GM19455 (cell line): ENCODE measurements around the gene RAPH1.

Source experiments
- ATAC-seq: cut with Tn5 transposase; IDR thresholded peaks from one replicate; pipeline ENCODE4 v1.9.1; 2021; ENCODE audit not compliant: unreplicated experiment

The RAPH1 gene, protein sequence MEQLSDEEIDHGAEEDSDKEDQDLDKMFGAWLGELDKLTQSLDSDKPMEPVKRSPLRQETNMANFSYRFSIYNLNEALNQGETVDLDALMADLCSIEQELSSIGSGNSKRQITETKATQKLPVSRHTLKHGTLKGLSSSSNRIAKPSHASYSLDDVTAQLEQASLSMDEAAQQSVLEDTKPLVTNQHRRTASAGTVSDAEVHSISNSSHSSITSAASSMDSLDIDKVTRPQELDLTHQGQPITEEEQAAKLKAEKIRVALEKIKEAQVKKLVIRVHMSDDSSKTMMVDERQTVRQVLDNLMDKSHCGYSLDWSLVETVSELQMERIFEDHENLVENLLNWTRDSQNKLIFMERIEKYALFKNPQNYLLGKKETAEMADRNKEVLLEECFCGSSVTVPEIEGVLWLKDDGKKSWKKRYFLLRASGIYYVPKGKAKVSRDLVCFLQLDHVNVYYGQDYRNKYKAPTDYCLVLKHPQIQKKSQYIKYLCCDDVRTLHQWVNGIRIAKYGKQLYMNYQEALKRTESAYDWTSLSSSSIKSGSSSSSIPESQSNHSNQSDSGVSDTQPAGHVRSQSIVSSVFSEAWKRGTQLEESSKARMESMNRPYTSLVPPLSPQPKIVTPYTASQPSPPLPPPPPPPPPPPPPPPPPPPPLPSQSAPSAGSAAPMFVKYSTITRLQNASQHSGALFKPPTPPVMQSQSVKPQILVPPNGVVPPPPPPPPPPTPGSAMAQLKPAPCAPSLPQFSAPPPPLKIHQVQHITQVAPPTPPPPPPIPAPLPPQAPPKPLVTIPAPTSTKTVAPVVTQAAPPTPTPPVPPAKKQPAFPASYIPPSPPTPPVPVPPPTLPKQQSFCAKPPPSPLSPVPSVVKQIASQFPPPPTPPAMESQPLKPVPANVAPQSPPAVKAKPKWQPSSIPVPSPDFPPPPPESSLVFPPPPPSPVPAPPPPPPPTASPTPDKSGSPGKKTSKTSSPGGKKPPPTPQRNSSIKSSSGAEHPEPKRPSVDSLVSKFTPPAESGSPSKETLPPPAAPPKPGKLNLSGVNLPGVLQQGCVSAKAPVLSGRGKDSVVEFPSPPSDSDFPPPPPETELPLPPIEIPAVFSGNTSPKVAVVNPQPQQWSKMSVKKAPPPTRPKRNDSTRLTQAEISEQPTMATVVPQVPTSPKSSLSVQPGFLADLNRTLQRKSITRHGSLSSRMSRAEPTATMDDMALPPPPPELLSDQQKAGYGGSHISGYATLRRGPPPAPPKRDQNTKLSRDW

DNA sequence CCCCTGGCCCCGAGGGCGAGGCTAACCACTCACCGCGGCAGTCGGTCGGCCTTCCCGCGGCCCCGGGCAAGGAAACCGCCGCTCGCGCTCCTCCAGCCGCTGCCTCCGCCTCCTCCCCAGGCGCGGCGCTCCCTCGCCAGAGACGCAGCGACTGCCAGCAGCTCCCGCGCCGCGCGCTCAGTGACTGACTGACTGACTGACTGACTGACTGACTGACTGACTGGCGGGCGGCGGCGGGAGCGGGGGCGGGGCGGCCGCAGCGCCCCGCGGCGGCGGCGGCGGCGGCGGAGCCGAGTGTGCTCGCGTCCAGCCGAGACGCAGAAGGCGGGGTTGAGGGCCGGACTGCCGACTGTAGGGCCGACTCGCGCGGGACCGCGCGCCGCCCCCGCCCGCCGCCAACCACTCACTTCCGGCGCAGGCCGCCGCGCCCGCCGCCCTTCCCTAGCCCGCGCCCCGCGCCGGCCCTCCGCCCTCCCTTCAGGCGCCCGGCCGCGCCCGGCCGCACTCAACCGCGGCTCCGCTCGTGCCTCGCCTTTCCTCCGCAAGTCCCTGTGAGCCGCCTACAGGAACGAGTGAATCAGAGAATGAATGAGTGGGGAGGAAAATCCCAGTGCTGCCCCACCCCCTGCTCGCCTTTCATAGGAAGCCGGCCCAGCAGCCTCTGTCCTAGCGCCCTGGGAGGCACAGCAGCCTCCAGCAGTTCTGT is at the start of gene RAPH1:
Gene RAPH1 (minus strand): TSS at position 224 of the 706 bp plus-strand sequence. CDS start 39,948 bp downstream, outside the sequence.
- ATAC-seq = peak; percentile 69

- no peak for ATAC-seq
Observed at GRCh38 chr2:203584784-203585183, 49.7 kb upstream of the RAPH1 start.

GRCh38 chr2:203583701-203584100 is 48.6 kb upstream of the RAPH1 start:
- no peak for ATAC-seq

DNA sequence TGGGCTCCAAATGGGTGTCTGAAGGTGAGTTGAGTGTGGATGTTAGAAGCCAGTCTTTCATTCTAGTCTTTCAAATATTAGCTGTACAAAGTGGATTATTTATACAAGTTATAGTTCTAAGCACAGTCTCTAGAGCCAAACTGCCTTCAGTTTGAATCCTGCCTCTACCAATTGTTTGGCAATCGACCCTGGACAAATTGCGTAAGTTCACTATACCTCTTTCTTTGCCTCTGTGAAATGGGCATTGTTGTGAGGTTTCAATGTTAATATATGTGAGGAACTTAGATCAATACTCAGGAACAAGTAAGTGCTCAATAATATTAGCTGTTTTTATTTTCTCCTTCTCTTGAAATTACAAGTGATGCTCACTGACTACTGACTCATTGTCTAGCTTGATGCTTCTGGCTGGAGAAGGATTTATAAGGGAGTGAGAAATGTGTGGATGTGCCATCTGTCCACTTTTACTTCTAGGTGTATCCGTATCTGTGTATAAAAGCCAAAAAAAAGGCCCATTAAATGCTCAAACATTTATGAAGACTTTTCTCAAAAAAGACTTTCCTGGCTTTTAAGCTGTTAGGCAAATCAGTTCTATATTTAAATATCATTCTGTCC is 48.1 kb upstream of the RAPH1 start:
- no peak for ATAC-seq

- no peak for ATAC-seq
Observed at GRCh38 chr2:203582468-203582867, 47.4 kb upstream of the RAPH1 start.

DNA sequence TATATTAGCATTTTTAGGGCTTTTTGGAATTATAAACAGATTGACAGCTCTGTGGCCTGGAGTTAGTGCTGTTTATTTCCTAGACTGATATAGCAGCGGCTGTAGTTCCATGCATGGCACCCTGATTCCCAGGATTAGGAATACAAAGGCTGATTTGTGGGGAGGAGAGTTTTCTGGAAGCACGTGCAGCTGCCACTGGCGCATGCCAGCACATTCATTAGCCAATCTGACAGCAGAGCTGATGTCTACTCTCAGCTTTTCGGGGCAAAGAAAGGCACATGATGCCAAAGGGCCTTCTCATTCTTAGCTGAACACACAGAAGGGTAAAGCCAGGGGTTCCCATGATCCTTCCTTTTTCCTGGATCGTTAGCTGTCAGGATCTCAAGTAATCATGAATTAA is 45.7 kb upstream of the RAPH1 start:
- ATAC-seq = no peak

- no peak for ATAC-seq
Observed at GRCh38 chr2:203579730-203580129, 44.6 kb upstream of the RAPH1 start.

- peak; percentile 94 for ATAC-seq
Observed at GRCh38 chr2:203578759-203579643, 43.9 kb upstream of the RAPH1 start.

DNA sequence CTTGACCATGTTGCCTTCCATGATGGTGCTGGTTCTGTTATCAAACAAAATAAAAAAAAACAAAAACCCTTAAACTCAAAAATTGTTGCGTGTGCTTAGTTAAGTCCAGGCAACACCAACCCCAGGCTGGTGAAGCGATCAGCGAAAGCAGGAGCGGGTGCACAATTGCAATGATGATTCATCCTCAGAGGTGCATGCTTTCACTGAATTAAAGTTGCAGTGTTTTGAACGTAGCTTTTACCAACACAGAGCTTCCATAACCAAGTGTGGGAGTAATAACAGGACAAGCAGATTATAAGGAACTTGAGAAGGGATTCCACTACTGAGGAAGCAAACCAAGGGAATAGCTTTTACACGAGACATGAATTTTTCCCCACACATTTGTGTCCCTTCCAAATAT is 39.7 kb upstream of the RAPH1 start:
- no peak for ATAC-seq

DNA sequence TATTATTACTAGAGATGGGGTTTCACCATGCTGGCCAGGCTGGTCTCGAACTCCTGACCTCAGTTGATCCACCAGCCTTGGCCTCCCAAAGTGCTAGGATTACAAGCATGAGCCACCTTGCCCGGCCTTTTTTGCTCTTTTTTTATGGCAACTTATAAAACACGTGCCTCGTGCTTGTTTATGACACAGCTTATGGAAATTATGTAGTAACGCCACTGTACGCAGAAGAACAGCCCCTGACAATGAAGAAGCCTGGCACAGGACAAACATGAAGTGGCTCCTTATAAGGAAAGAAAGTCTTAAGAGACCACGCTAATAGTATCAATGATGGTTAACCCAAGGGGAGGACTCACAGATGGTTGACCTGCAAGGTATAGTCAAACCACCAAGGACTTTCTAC is 37.2 kb upstream of the RAPH1 start:
- ATAC-seq = no peak

GRCh38 chr2:203569677-203570316 is 34.7 kb upstream of the RAPH1 start:
- ATAC-seq = no peak

- no peak for ATAC-seq
Observed at GRCh38 chr2:203567691-203568090, 32.6 kb upstream of the RAPH1 start.

DNA sequence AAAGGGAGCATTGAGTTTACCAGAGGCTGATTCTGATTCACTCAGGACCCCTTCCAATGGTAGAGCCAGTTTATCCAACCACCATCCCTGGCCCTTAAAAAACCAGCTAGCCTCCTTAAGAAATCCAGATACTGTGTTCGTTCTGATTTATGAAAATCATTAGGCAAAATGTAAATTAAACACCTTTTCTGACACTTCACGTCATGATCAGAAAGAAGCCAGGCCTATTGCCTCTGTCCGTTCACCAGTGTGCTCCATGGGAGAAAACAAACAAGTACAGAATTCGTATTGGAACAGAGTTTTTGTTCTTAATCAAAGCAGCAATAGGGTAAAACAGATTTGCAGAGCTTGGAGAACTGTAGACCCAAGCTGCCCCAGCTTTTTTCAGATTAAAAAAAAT is 31.1 kb upstream of the RAPH1 start:
- no peak for ATAC-seq

DNA sequence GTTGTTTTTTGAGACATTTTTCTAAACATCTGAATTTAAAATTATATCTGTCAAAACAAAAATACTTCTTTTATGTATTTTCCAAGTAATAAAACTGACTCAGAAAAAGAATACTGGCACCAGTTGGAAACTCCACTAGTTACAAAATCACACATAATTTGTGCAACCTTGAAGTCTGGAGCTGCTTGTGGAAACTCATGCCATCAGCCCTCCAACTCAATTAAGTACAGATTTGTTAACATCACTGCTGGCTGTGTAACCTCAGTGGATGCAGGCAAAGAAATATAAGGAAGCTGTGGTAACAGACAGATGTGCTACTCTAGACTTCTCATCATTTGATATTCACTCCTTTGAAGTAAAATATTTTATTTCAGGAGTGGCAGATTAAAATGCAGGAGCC is 30.0 kb upstream of the RAPH1 start:
- no peak for ATAC-seq

- ATAC-seq = no peak
Observed at GRCh38 chr2:203562268-203562667, 27.2 kb upstream of the RAPH1 start.

- no peak for ATAC-seq
Observed at GRCh38 chr2:203559641-203560040, 24.5 kb upstream of the RAPH1 start.

DNA sequence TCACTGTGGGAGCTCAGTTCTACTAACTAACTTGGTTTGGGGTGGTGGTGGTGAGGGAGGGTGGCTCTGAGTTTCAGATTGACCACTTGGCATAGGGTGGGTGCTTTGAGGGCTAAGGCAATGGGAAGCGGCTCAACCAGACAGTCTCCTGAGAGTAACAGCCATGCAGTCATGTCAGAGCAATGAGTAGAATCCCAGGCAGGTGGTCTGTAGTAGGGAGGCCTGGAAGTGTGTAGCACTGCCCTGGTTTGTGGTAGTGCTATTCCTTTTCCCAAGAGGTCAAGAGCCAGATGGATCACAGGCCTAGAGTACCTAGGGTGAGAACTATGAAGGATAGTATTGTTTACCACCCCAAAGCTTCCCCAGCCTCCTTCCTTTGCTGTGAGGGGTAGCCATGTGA is 18.7 kb upstream of the RAPH1 start:
- no peak for ATAC-seq

GRCh38 chr2:203551778-203552177 is 16.7 kb upstream of the RAPH1 start:
- ATAC-seq = no peak

DNA sequence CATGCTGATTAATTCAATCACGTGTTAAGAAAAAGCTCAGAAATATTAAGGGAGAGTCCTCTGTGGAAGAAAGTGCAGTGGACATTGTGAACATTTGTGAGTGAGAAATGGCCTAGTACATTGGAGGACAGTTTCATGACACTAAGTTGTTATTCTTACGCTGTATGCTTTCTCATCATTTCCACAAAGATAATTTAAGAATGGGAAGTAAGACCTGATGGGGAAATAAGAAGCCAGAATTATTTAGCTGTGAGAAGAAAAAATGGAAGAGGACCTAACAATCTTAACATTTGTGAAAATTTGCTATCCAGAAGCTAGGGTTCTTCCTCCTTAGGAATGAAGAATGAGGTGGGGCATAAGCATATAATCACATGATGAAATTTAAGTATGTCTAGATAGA is 15.2 kb upstream of the RAPH1 start:
- ATAC-seq = no peak
